ENCODE measurements around the gene PLXNA2. TPM values are rescaled to one million over a fixed set of nuclear protein-coding genes. Genes with fewer than 3 reads are reported as not detected.

Gene PLXNA2
- total and polyA plus RNA-seq, 2 of the 4 experiments (the other 2 are of a cell fraction), result 0.72 to 1.1 TPM

DNA sequence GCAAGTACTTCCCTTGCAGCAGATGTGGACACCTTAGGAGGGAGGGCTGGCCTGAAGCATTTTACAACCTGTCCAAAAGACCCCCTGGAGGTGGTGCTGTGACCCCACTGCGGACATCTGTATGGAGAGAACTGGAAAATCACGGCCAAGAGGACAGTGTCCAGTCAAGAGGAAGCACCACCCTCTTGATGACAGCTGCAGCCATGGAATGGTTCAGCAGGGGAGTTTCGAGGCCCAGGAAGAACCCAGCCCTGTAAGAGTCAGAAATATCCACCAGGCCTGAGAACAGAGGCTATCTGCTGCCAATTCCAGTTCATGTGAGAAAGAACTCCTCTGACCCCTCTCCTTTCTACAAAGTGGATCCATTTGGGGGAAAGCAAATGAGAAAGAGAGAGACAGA, 126.8 kb downstream of the PLXNA2 start:
- H3K14ac ChIP-seq (replicated peaks; ENCODE audit: low read depth, low read length), result no peak overlapping the region
- ChIA-PET POLR2A (ENCODE audit: unreplicated experiment) (no interaction called here), CTCF (interaction anchor here (1.1 kb wide), 1 partner anchor 121 kb away, joined by 3 read pairs; no protein-coding TSS in a partner anchor)
- no peaks in the 10 kb centered on the region; a peak in 1 of 4 replicates for H3K79me1 ChIP-seq (ENCODE audit: low read depth in 1 of 2, low read length in 2 of 2)
- no peak overlapping the region for H3K23ac ChIP-seq (ENCODE audit: low read depth, low read length)
- H3K36me3 ChIP-seq (ENCODE audit: control insufficient read depth, insufficient read depth, low read length), result no peaks in the 10 kb centered on the region
- no peak overlapping the region for H4K91ac ChIP-seq (ENCODE audit: insufficient read depth, low read depth, low read length)
- no peak overlapping the region for H2BK5ac ChIP-seq (ENCODE audit: low read depth, low read length, poor library complexity, severe bottlenecking)
- H3K4me2 ChIP-seq (ENCODE audit: low read depth, low read length), result no peak overlapping the region
- no peaks in the 10 kb centered on the region for H3K9me3 ChIP-seq (ENCODE audit: control insufficient read depth, insufficient read depth, low read length)
- DNase-seq (no peak), ATAC-seq (ENCODE audit: low read depth) (no peak)
- no peak overlapping the region for H2BK15ac ChIP-seq (ENCODE audit: low read depth, low read length)
- no peak overlapping the region for H4K8ac ChIP-seq (ENCODE audit: low read depth in 2 of 2, low read length in 2 of 2)
- H2AK5ac ChIP-seq (ENCODE audit: low read depth, low read length), result no peak overlapping the region
- no peaks in the 10 kb centered on the region for H3K4me1 ChIP-seq (ENCODE audit: control insufficient read depth, insufficient read depth, low read length)
- no CpG with 5 or more reads among the region's 3 CpGs for WGBS, 2 experiments (ENCODE audit: extremely low coverage in 2 of 2, insufficient read length in 1 of 2)
- no peak overlapping the region for H3K9ac ChIP-seq (ENCODE audit: low read depth, low read length)
- peaks cover 2% of the 10 kb centered on the region; the same call in 1 of the 2 replicates for H3K9me1 ChIP-seq (ENCODE audit: insufficient read depth, low read length)
- H4K20me1 ChIP-seq (ENCODE audit: insufficient read depth, low read length), result no peaks in the 10 kb centered on the region
- no peak overlapping the region for H3K4me3 ChIP-seq (ENCODE audit: insufficient read depth, low read depth, low read length)
- H3K27me3 ChIP-seq (ENCODE audit: control insufficient read depth, insufficient read depth, low read length), result no peaks in the 10 kb centered on the region
- intact Hi-C loops (cut with micrococcal nuclease), result no loop called here
- H3K56ac ChIP-seq (ENCODE audit: extremely low read depth, insufficient read depth, low read length), result no peak overlapping the region
- no TSS peak for BruUV-seq (replicated peaks)
- H2AFZ ChIP-seq (replicated peaks; ENCODE audit: low read length, poor library complexity), result no peak overlapping the region
- H2BK120ac ChIP-seq (ENCODE audit: low read depth, low read length), result no peak overlapping the region
- TF ChIP-seq RCOR1 (IDR thresholded peaks at IDR 0.05; ENCODE audit: insufficient replicate concordance, low read length) (no peak), CEBPB (IDR thresholded peaks at IDR 0.05; ENCODE audit: low read depth, low read length) (no peak), FOS (IDR thresholded peaks at IDR 0.05; ENCODE audit: low read depth, low read length) (no peak), NFE2L2 (IDR thresholded peaks at IDR 0.05; ENCODE audit: low read depth, low read length) (no peak), RFX5 (IDR thresholded peaks at IDR 0.05; ENCODE audit: low read depth, low read length) (no peak), MXI1 (IDR thresholded peaks at IDR 0.05; ENCODE audit: borderline replicate concordance, low read depth, low read length) (no peak), MAZ (IDR thresholded peaks at IDR 0.05; ENCODE audit: borderline replicate concordance, low read depth, low read length) (no peak), SMC3 (IDR thresholded peaks at IDR 0.05; ENCODE audit: low read depth, low read length) (no peak), BHLHE40 (IDR thresholded peaks at IDR 0.05; ENCODE audit: low read depth, low read length) (no peak), POLR2A (IDR thresholded peaks at IDR 0.05; ENCODE audit: low read depth, low read length) (no peak), CHD1 (IDR thresholded peaks at IDR 0.05; ENCODE audit: low read depth, low read length) (no peak), RAD21 (IDR thresholded peaks at IDR 0.05; ENCODE audit: low read length) (no peak), MAFK (IDR thresholded peaks at IDR 0.05; ENCODE audit: low read depth, low read length) (no peak)
- TF ChIP-seq, protein P1, sequence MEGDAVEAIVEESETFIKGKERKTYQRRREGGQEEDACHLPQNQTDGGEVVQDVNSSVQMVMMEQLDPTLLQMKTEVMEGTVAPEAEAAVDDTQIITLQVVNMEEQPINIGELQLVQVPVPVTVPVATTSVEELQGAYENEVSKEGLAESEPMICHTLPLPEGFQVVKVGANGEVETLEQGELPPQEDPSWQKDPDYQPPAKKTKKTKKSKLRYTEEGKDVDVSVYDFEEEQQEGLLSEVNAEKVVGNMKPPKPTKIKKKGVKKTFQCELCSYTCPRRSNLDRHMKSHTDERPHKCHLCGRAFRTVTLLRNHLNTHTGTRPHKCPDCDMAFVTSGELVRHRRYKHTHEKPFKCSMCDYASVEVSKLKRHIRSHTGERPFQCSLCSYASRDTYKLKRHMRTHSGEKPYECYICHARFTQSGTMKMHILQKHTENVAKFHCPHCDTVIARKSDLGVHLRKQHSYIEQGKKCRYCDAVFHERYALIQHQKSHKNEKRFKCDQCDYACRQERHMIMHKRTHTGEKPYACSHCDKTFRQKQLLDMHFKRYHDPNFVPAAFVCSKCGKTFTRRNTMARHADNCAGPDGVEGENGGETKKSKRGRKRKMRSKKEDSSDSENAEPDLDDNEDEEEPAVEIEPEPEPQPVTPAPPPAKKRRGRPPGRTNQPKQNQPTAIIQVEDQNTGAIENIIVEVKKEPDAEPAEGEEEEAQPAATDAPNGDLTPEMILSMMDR (conservative IDR thresholded peaks at IDR 0.05; ENCODE audit: low read depth, low read length), result no peak
- TF ChIP-seq, protein P2, sequence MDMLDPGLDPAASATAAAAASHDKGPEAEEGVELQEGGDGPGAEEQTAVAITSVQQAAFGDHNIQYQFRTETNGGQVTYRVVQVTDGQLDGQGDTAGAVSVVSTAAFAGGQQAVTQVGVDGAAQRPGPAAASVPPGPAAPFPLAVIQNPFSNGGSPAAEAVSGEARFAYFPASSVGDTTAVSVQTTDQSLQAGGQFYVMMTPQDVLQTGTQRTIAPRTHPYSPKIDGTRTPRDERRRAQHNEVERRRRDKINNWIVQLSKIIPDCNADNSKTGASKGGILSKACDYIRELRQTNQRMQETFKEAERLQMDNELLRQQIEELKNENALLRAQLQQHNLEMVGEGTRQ (IDR thresholded peaks at IDR 0.05; ENCODE audit: low read depth, low read length), result no peak
- TF ChIP-seq, protein P3, sequence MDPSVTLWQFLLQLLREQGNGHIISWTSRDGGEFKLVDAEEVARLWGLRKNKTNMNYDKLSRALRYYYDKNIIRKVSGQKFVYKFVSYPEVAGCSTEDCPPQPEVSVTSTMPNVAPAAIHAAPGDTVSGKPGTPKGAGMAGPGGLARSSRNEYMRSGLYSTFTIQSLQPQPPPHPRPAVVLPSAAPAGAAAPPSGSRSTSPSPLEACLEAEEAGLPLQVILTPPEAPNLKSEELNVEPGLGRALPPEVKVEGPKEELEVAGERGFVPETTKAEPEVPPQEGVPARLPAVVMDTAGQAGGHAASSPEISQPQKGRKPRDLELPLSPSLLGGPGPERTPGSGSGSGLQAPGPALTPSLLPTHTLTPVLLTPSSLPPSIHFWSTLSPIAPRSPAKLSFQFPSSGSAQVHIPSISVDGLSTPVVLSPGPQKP (IDR thresholded peaks at IDR 0.05; ENCODE audit: borderline replicate concordance, low read depth, low read length), result no peak
- no peak overlapping the region for H2BK20ac ChIP-seq (ENCODE audit: low read depth, low read length)
- in situ Hi-C loops (cut with MboI; ENCODE audit: low sequenced_read_pairs), result no loop called here
- H3K18ac ChIP-seq (ENCODE audit: low read depth, low read length), result no peak overlapping the region
- H3K27ac ChIP-seq (ENCODE audit: insufficient read depth, low read length), result no peak overlapping the region
- H4K5ac ChIP-seq (ENCODE audit: low read depth, low read length), result no peak overlapping the region
- dilution Hi-C loops (cut with HindIII; ENCODE audit: low sequenced_read_pairs, unreplicated experiment), result no loop called here
- H3K4ac ChIP-seq (ENCODE audit: low read depth, low read length), result no peak overlapping the region
- no peak overlapping the region for H2AK9ac ChIP-seq (replicated peaks; ENCODE audit: low read depth, low read length, poor library complexity)
